IPS-15b (cell line): ENCODE results near the gene ZNF441.
"Not testable (repeated sequence)": the region's sequence is repeated elsewhere in the genome, so short reads cannot be mapped to it uniquely, and the experiment has no call there.

ENCODE experiments used
- H3K27me3 ChIP-seq: one replicate; pipeline ENCODE4 v1.6.1; 2013; ENCODE audit warnings: low read length; ENCODE audit not compliant: control insufficient read depth, insufficient read depth
- H3K36me3 ChIP-seq: one replicate; pipeline ENCODE4 v1.6.1; 2013; ENCODE audit warnings: low read length; ENCODE audit not compliant: control insufficient read depth, insufficient read depth
- H3K4me1 ChIP-seq: one replicate; pipeline ENCODE4 v1.6.1; 2013; ENCODE audit warnings: mild to moderate bottlenecking, low read length; ENCODE audit not compliant: control insufficient read depth, insufficient read depth
- H3K4me3 ChIP-seq: one replicate; pipeline ENCODE4 v1.5.1; 2013; ENCODE audit warnings: low read depth, low read length
- H3K9ac ChIP-seq: one replicate; pipeline ENCODE4 v1.6.1; 2013; ENCODE audit warnings: low read depth, mild to moderate bottlenecking, low read length
- H3K9me3 ChIP-seq: one replicate; pipeline ENCODE4 v1.6.1; 2013; ENCODE audit warnings: mild to moderate bottlenecking, low read length; ENCODE audit not compliant: control insufficient read depth, insufficient read depth

Gene ZNF441

DNA sequence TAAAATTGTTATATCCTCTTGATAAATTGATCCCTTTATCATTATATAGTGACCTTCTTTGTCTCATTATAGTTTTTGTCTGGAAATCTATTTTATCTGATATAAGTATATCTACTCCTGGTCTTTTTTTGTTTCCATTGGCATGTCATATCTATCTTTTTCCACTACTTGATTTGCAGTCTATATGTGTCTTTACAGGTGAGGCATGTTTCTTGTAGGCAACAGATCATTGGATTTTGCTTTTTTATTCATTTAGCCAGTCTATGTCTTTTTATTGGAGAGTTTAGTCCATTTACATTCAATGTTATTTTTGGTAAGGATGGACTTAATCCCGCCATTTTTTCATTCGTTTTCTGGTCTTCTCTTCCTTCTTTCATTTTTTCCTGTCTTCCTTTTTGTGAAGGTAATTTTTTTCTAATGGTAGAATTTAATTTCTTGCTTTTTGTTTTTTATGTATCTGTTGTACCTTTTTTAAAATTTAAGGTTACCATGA, 14.5 kb upstream of the ZNF441 start:
- Histone ChIP-seq H3K36me3 (no peaks in the 10 kb centered on the region), H3K9ac (no peak overlapping the region), H3K27me3 (no peaks in the 10 kb centered on the region), H3K9me3 (peaks cover 7% of the 10 kb centered on the region), H3K4me3 (no peak overlapping the region), H3K4me1 (no peaks in the 10 kb centered on the region)

DNA sequence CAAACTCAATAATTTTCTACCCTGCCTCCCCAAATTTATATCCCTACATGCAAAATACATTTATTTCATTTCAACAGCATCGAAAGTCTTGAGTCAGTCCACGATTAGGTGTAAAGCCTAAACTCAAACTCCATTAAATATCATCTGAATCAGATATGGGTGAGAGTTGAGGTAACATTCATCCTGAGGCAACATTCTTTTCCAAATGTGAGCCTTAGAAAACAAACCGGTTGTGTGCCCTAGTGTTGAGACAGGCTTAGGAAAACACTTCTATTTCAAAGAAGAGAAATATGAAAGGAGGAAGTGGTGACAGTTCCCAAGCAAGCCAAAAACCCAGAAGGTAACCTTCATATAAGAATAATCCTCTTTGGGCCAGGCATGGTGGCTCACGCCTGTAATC, 12.1 kb upstream of the ZNF441 start:
- H3K27me3 ChIP-seq, result no peaks in the 10 kb centered on the region
- H3K36me3 ChIP-seq, result no peaks in the 10 kb centered on the region
- H3K9ac ChIP-seq, result no peak overlapping the region
- peaks cover 8% of the 10 kb centered on the region for H3K9me3 ChIP-seq
- no peaks in the 10 kb centered on the region for H3K4me1 ChIP-seq
- H3K4me3 ChIP-seq, result no peak overlapping the region

DNA sequence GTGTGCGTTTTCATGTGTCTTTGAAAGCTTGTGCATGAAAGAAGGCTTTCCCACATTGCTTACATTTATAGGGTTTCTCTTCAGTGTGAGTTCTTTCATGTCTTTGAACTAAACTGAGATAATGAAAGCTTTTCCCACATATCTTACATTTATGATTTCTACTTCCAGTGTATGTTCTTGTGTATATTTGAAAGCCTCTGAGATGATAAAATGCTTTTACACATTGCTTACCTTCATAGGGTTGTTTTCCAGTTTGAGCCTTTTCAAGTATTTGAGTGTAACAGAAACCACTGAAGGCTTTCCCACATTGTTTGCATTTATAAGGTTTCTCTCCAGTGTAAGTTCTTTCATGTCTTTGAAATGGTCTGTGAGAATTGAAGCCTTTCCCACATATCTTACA, 9.8 kb upstream of the ZNF441 start:
- H3K4me3 ChIP-seq, result no peak overlapping the region
- peaks cover 12% of the 10 kb centered on the region for H3K9me3 ChIP-seq
- H3K9ac ChIP-seq, result no peak overlapping the region

DNA sequence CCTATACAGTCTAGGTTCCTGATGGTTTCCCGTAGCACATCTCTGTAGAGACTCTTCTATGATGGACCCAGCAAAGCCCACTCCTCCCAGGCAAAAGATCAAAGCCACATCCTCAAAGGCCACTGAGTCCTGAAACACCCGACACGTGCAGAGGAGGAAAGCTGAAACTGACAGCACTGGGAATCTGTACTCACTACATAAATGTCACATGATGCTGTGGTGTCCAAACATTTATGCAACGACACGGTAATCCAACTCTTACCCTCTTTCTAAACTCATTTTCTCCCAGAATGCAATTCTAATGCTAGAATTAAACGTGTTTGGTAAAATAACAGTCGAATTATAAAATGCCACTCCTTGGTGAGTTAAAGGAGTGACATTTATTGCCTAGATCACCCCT, 7.0 kb upstream of the ZNF441 start:
- Histone ChIP-seq H3K4me1 (no peaks in the 10 kb centered on the region), H3K9me3 (peaks cover 15% of the 10 kb centered on the region), H3K27me3 (no peaks in the 10 kb centered on the region), H3K4me3 (no peak overlapping the region), H3K9ac (no peak overlapping the region), H3K36me3 (no peaks in the 10 kb centered on the region)

More for the DNA sequence above, 9.8 kb upstream of the ZNF441 start:
- Histone ChIP-seq H3K4me1 (no peaks in the 10 kb centered on the region), H3K27me3 (no peaks in the 10 kb centered on the region), H3K36me3 (no peaks in the 10 kb centered on the region)

DNA sequence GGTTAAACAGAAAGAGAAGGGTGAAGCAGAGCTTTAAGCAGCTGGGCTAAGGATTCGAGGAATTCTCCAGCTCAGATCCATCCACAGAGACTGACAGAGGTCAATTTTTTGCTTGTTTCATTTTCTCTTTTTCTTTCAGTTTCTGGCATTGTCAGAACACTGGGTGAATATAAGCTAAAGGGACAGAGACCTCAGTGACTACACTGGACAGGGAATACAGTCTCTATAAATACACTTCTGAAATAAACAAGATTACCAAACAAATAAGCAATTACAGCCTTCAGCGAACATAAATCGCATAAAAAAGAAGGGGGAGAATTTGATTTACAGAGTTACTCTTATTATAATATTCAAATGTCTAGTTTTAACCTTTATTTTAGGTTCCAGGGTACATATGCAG, 3.7 kb upstream of the ZNF441 start:
- H3K27me3 ChIP-seq, result no peaks in the 10 kb centered on the region
- H3K4me1 ChIP-seq, result no peaks in the 10 kb centered on the region
- H3K9me3 ChIP-seq, result peaks cover 7% of the 10 kb centered on the region
- H3K4me3 ChIP-seq, result no peak overlapping the region
- no peak overlapping the region for H3K9ac ChIP-seq
- no peaks in the 10 kb centered on the region for H3K36me3 ChIP-seq

DNA sequence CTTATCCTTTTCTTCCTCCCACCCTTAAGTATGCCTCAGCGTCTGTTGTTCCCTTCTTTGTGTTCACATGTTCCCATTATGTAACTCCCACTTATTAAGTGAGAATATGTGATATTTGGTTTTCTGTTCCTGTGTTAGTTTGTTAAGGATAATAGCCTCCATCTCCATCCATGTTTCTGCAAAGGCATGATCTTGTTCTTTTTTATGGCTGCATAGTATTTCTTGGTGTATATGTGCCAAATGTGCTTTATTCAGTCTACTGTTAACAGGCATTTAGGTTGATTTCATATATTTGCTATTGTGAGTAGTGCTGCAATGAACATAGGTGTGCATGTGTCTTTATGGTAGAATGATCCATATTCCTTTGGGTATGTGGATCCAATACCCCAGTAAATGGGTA, 3.2 kb upstream of the ZNF441 start:
- no peak overlapping the region for H3K4me3 ChIP-seq
- no peak overlapping the region for H3K9ac ChIP-seq
- no peaks in the 10 kb centered on the region for H3K27me3 ChIP-seq
- H3K9me3 ChIP-seq, result peaks cover 8% of the 10 kb centered on the region
- H3K36me3 ChIP-seq, result no peaks in the 10 kb centered on the region
- H3K4me1 ChIP-seq, result no peaks in the 10 kb centered on the region

DNA sequence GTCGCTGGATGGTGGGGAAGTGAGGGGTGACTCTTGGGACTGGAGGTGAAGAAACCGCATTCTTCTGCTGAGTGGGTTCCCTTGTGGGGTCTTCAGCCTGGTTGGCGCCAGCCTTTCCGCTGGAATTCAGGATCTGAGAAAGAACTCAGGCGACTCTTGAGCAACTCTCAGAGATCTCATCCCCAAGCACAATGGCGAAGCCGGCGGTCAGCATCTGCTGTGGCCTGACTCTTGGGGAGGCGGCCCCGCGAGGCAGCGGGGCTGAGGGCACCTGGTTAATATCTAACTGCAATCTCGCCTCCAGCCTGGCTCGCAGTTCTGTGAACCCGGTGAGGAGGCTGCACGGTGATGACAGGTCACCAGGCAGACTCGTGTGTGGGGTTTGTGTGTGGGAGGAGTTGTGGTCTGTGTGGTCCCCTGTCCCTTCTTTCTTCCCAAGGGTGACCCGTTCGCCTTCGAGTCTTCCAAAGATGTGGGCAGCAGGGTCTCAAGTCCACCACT, 883 bp downstream of the ZNF441 start:
- Histone ChIP-seq H3K36me3 (no peaks in the 10 kb centered on the region), H3K9me3 (peaks cover 20% of the 10 kb centered on the region), H3K9ac (no peak overlapping the region), H3K4me3 (no peak overlapping the region), H3K27me3 (no peaks in the 10 kb centered on the region), H3K4me1 (no peaks in the 10 kb centered on the region)

DNA sequence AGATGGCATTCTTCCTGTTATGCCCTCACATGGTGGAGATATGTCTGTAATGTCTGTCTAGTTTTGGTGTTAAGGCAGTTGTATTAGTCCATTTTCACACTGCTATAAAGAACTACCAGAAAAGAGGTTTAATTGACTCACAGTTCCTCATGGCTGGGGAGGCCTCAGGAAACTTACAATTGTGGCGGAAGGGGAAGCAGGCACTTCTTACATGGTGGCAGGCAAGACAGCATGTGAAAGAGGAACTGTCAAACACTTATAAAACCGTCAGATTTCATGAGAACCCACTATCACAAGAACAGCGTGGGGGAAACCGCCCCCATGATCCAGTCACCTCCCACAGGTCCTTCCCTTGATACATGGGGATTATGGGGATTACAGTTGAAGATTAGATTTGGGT, 3.2 kb downstream of the ZNF441 start:
- Histone ChIP-seq H3K9me3 (peaks cover 18% of the 10 kb centered on the region), H3K4me3 (no peak overlapping the region), H3K9ac (no peak overlapping the region), H3K36me3 (no peaks in the 10 kb centered on the region), H3K27me3 (no peaks in the 10 kb centered on the region), H3K4me1 (no peaks in the 10 kb centered on the region)

DNA sequence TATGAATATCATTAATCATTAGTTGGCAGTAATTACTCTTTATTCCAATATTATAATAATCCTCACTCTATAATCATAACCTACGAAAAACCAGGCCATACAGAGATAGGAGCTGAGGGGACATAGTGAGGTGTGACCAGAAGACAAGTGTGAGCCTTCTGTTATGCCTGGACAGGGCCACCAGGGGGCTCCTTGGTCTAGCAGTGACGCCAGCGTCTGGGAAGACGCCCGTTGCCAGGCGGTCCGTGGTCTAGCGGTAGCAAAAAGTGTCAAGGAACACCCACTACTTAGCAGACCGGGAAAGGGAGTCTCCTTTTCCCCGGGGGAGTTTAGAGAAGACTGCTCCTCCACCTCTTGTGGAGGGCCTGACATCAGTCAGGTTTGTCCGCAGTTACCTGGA, 4.7 kb downstream of the ZNF441 start:
- H3K4me1 ChIP-seq, H3K36me3 ChIP-seq, H3K9ac ChIP-seq, H3K4me3 ChIP-seq, H3K27me3 ChIP-seq: not testable (repeated sequence)
- H3K9me3 ChIP-seq, result peaks cover 21% of the 10 kb centered on the region

DNA sequence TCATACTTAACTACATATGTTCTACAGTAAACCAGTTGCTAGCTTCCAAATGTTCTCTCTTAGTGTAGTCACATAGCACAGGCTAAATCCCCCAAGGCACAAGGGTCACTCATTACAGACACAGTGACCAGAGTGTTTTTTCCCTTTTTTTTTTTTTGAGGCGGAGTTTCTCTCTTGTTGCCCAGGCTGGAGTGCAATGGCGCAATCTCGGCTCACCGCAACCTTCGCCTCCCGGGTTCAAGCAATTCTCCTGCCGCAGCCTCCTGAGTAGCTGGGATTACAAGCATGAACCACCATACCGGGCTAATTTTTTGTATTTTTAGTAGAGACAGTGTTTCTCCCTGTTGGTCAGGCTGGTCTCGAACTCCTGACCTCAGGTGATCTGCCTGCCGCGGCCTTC, 9.9 kb downstream of the ZNF441 start:
- H3K9me3 ChIP-seq, result peaks cover 13% of the 10 kb centered on the region

DNA sequence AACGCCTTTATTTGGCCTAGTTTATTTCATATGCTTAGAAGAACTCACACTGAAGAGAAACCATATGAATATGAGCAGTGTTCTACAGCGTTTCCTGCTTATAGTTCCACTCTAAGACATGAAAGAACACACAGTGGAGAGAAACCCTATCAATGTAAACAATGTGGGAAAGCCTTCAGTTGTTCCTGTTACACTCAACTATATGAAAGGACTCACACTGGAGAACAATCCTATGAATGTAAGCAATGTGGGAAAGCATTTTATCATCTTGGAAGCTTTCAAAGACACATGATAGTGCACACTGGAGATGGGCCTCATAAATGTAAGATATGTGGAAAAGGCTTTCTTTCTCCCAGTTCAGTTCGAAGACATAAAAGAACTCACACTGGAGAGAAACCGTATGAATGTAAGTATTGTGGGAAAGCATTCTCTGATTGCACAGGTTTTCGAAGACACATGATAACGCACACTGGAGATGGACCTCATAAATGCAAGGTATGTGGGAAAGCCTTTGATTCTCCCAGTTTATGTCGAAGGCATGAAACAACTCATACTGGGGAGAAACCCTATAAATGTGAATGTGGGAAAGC, 13.7 kb downstream of the ZNF441 start:
- H3K9ac ChIP-seq, result no peak overlapping the region
- H3K4me3 ChIP-seq, result no peak overlapping the region
- H3K36me3 ChIP-seq, result no peaks in the 10 kb centered on the region
- no peaks in the 10 kb centered on the region for H3K27me3 ChIP-seq
- peaks cover 17% of the 10 kb centered on the region for H3K9me3 ChIP-seq
- H3K4me1 ChIP-seq, result no peaks in the 10 kb centered on the region

More for the DNA sequence above, 9.9 kb downstream of the ZNF441 start:
- not testable (repeated sequence) for H3K27me3 ChIP-seq, H3K4me3 ChIP-seq, H3K4me1 ChIP-seq, H3K36me3 ChIP-seq, H3K9ac ChIP-seq

DNA sequence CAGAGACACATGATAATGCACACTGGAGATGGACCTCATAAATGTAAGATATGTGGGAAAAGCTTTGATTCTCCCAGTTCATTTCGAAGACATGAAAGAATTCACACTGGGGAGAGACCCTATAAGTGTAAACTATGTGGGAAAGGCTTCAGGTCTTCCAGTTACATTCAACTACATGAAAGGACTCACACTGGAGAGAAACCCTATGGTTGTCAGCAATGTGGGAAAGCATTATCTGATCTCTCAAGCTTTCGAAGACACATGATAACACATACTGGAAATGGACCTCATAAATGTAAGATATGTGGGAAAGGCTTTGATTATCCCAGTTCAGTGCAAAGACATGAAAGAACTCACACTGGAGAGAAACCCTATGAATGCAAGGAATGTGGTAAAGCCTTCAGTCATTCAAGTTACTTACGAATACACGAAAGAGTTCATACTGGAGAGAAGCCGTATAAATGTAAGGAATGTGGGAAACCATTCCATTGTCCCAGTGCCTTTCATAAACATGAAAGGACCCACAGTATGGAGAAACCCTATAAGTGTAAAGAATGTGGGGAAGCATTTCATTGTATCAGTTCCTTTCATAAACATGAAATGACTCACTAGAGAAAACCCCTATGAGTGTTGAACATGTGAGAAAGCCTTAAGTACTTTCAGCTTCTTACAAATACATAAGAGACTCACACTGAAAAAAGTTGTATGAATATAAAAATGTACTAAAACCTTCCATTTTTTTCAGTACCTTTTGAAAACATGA, 14.7 kb downstream of the ZNF441 start:
- Histone ChIP-seq H3K4me3 (no peak overlapping the region), H3K4me1 (no peaks in the 10 kb centered on the region), H3K36me3 (no peaks in the 10 kb centered on the region), H3K27me3 (no peaks in the 10 kb centered on the region), H3K9me3 (peaks cover 14% of the 10 kb centered on the region), H3K9ac (no peak overlapping the region)
